GM12873 (cell line): ENCODE data around the gene SARM1.

ENCODE experiments used
- TF ChIP-seq, protein P1 (sequence below): IDR thresholded peaks from 2 replicates; pipeline ENCODE4 v1.5.1; 2012; ENCODE audit warnings: low read depth, mild to moderate bottlenecking, moderate library complexity, low read length, control low read depth; ENCODE audit not compliant: insufficient read depth; ENCODE audit errors: missing control alignments

SARM1 gene

DNA sequence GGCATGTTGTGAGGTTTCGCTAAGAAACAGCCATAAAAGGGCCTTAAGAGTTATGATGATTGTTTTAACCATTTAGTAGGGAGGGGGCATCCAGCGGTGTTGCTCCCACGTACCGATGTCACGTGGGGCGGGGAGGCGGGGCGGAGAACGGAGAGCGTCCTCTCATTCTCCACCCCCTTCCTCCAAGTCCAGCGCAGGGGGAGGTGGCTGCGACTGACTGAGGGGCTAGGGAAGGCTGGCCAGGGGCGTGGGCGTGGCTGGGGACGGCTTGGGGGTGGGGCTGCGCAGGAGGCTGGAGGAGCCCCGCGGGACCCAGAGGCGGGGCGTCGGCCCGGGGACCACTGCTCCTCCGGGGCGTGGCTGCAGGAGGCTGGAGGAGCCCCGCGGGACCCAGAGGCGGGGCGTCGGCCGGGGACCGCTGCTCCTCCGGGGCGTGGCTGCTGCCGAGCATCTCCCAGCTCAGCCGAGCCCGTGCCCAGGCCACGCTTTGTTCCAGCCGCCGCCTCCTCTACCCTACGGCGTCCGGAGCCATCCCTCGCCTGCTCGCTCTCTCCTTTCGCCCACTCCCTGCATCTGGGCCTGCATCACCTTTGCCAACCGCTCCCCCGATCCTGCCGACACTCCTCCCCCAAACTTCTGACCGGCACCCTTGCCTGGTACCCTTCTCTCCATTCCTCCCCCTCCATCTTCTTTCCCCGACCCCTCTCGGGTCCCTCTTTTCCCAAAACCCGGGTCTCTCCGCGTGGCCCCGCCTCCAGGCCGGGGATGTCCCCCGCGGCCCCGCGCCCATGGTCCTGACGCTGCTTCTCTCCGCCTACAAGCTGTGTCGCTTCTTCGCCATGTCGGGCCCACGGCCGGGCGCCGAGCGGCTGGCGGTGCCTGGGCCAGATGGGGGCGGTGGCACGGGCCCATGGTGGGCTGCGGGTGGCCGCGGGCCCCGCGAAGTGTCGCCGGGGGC is at the start of gene SARM1:
SARM1 (plus strand) TSS at position 450 of the 958 bp plus-strand sequence; CDS start at position 789, 339 bp downstream.
- TF ChIP-seq, protein P1, sequence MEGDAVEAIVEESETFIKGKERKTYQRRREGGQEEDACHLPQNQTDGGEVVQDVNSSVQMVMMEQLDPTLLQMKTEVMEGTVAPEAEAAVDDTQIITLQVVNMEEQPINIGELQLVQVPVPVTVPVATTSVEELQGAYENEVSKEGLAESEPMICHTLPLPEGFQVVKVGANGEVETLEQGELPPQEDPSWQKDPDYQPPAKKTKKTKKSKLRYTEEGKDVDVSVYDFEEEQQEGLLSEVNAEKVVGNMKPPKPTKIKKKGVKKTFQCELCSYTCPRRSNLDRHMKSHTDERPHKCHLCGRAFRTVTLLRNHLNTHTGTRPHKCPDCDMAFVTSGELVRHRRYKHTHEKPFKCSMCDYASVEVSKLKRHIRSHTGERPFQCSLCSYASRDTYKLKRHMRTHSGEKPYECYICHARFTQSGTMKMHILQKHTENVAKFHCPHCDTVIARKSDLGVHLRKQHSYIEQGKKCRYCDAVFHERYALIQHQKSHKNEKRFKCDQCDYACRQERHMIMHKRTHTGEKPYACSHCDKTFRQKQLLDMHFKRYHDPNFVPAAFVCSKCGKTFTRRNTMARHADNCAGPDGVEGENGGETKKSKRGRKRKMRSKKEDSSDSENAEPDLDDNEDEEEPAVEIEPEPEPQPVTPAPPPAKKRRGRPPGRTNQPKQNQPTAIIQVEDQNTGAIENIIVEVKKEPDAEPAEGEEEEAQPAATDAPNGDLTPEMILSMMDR: no peak

DNA sequence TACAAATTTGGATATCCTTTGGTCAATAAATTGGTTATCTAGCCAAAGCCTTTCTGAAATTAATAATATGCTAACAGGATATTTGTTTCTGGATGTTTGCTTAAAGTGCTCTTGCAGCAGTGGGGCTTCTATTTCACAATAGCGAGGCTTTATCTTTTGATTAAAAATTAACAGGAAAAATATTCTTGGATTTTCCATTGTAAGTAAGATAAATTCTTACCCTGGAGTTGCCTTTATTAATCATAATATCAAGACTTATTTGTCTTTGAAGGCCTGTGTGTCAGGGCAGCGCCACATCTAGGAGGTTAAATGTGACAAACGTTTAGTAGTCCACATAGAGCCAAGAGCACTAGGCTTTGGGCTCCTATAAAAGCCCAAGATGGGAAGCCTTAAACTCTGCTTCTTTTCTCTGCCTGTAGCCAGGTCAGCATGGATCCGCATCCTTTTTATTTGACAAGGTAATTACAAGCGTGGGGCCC is 47.2 kb upstream of the SARM1 start:
- TF ChIP-seq, protein P1: no peak

DNA sequence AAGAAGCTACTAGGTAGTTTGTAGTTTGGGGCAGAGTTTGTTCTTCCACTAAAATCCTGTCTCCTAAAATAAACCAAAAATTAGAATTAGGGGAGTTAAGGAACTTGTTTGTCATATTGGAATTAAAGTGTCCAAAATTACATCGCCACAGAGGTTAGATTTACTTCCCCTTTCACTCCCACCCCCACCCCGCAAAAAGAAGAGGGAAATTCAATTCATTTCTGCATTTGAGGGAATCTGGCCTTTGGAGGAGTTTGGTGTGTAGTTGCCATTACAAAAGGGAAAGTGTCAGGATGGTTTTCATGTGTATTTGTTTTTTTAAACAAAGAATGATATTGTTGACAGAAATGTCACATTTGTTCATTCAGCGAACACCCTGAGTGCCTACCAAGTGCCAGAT is 46.7 kb upstream of the SARM1 start:
- TF ChIP-seq, protein P1: no peak

DNA sequence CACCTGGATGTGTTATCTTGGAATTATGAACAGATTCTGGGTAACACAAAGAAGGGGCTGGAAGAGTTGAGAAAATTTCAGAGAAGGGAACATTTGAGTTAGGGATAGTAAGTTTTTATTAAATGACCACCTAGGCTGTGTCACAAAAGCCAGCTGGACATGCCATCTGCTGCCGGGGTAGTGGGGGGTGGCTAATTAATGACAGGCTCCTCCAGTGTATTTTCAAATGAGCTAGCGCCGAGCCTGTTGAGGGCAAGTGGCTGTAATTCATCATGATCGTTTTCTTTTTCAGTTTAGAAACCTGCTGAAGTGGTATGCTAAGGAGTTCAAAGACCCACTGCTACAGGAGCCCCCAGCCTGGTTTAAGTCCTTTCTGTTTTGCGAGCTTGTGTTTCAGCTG is 46.3 kb upstream of the SARM1 start:
- TF ChIP-seq, protein P1: no peak

DNA sequence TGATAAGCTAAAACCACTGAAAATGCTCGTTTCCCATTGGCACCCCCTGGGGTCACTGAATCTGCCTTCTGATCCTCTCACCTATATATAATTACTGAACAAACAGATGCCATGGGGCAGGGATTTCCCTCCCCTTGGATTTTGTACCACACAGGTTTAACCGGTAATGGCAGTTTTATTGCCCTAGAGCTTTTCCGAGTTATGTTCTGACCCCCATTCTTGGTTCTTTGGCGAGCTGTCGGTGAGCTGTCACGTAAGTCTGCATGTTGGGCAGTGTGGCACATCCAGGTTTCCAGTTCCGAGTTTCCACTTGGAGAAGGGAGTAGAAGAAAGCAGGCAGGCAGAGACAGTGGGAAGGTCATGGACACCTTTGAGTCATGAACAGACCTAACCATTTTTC is 45.4 kb upstream of the SARM1 start:
- TF ChIP-seq, protein P1: no peak

DNA sequence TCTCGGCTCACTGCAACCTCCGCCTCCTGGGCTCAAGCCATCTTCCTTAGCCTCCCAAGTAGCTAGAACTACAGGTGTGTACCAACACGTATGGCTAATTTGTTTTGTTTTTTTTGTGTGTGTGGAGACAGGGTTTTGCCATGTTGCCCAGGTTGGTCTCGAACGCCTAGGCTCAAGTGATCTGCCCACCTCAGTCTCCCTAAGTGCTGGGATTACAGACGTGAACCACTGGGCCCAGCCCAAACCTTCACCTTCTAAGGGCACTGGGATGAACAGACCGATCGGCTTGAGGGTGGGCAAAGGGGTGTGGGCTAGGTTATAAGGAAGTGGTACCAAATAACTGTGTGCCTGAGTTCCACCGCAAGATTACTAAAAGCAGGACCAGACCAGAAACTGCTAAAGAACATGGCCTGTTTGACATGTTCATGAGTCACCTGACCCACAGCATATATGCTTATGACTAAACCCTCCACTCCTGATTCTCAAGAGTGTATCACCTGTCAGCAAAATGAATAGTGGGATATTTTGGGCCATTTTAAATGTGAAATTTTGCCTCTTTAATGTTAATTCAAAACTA is 44.4 kb upstream of the SARM1 start:
- TF ChIP-seq, protein P1: no peak

DNA sequence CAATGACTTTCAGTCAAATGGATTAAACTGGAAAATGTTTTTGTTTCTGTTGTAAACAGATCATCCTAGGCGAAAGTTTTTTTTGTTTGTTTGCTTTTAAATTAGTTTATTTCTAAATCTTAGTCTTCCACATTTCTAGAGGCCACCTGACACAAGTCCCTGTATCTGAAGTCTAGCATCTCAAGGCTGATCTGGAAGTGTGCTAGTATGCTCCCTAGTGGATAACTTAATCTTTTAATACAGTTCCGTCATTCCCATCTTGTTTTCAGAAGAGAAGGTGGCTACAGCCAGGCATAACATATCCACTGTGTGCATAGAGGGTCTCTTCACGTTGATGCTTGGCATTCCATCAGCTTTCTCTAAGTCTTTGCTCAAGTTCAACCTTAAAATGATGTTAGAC is 43.8 kb upstream of the SARM1 start:
- TF ChIP-seq, protein P1: no peak
